GM19468 (cell line): Measurements from ENCODE around the gene TUBG2.
"Not testable (repeated sequence)": the region's sequence is repeated elsewhere in the genome, so short reads cannot be mapped to it uniquely, and the experiment has no call there.

Experiments
- ATAC-seq: cut with Tn5 transposase; IDR thresholded peaks from one replicate; pipeline ENCODE4 v1.9.1; 2021; ENCODE audit warnings: mild to moderate bottlenecking, moderate library complexity, moderate number of reproducible peaks; ENCODE audit not compliant: unreplicated experiment; ENCODE audit errors: extremely low read depth

TUBG2 gene

GRCh38 chr17:42653179-42654124, 5.6 kb upstream of the TUBG2 start:
- ATAC-seq = no peak

- ATAC-seq = no peak
Observed at GRCh38 chr17:42655528-42655927, 3.6 kb upstream of the TUBG2 start.

GRCh38 chr17:42657824-42658588, 1.1 kb upstream of the TUBG2 start:
- ATAC-seq = no peak

GRCh38 chr17:42659932-42660274, 819 bp downstream of the TUBG2 start:
- ATAC-seq = not testable (repeated sequence)

- ATAC-seq = no peak
Observed at GRCh38 chr17:42660692-42661345, 1.7 kb downstream of the TUBG2 start.

GRCh38 chr17:42665581-42666001, 6.5 kb downstream of the TUBG2 start:
- no peak for ATAC-seq

- ATAC-seq = not testable (repeated sequence)
Observed at GRCh38 chr17:42666126-42666525, 7.0 kb downstream of the TUBG2 start.

- ATAC-seq = no peak
Observed at GRCh38 chr17:42667088-42667951, 8.2 kb downstream of the TUBG2 start.

- no peak for ATAC-seq
Observed at GRCh38 chr17:42669705-42669976, 10.6 kb downstream of the TUBG2 start.

- ATAC-seq = no peak
Observed at GRCh38 chr17:42669977-42670788, 11.1 kb downstream of the TUBG2 start.

- no peak for ATAC-seq
Observed at GRCh38 chr17:42670789-42671657, 11.9 kb downstream of the TUBG2 start.

GRCh38 chr17:42672038-42672437, 13.0 kb downstream of the TUBG2 start:
- no peak for ATAC-seq

- ATAC-seq = no peak
Observed at GRCh38 chr17:42673266-42673884, 14.3 kb downstream of the TUBG2 start.

- no peak for ATAC-seq
Observed at GRCh38 chr17:42673885-42674754, 15.0 kb downstream of the TUBG2 start.

- no peak for ATAC-seq
Observed at GRCh38 chr17:42674755-42675347, 15.8 kb downstream of the TUBG2 start.

GRCh38 chr17:42675348-42675964, 16.4 kb downstream of the TUBG2 start:
- no peak for ATAC-seq
